NCI-H1105 (cell line): Measurements from ENCODE around the gene ANKRD10.
A peak's percentile ranks its signal among the peaks of the same experiment; 100 is the strongest.

ENCODE experiments used
- DNase-seq: peaks from one replicate; lab custom pipeline; 2025; lab: John Stamatoyannopoulos, UW

The ANKRD10 gene

DNA sequence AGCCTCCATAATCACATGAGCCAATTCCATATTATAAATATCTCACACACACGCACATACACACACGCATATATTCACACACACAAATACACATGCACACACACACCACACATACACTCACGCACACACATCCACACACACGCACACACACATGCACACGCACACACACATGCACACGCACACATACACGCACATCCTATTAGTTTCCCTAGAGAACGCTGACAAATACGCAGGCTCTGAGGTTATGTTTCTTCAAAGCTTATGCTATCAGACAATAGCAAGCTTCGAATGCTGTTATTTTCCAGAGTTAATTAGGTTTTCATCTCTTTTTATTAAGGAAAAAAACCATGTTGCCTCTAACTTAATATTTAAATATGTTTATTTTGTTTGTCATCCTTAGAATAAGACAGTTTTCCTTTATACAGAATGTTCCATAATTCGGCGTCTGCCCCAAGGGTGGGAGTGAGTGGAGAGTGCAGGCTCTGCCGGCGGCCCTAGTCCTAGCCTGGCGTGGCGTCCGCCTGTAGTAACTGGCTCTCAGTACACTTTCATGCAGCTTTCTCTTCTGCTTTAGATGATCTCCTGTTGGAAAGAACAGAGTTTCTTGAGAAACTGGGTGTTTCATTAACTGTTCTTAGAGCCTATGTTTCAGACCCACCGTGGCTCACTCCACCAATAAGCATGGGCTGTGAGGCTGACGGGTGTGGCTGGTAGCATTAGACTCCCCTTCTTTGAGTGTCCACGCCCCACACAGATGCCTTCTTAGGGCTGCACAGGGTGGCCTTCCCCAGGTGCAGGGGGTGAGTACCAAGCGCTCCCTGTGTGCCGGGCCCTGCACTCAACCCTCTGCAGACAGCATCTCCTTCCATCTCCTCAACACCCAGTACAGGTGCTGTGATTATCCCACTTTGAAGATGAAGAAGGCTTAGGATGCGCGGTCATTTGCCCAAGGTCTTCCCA, 30.4 kb upstream of the ANKRD10 start:
- DNase-seq = no peak

DNA sequence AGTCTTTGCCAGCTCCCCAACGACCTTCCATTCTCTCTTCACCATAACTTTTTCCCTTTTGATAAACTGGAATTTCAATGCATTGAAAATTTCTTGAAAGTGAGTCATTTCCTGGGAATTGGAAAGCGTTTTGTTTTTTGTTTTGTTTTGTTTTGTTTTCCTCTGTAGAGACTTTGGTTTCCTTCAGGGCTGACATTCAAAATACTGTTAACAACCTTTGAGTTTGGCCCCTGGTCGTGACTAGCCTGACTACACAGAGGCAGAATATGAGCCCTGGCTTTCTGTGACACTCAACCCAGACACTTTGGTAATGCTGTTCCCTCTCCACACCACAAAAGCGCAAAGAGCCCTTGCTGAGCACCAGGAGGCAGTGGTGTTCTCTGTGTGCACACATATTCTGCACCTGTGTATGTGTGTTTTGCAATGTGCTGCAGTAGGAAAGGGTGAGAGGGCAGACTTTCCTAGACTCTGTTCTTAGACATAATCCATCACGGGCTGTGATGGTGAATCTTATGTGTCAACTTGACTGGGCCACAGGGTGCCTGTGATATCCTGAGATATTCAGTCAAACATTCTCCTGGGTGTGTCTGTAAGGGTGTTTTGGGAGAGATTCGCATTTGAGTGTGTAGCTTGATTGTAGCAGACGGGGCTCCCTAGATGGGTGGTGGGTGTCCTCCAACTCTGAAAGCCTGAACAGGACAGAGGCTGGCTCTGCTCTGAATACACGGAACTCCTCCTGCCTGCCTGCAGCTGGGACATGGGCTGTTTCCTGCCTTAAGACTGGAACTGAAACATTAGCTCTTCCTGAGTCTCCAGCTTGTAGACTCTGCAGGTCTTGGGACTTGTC, 29.5 kb upstream of the ANKRD10 start:
- DNase-seq = peak; percentile 61

DNA sequence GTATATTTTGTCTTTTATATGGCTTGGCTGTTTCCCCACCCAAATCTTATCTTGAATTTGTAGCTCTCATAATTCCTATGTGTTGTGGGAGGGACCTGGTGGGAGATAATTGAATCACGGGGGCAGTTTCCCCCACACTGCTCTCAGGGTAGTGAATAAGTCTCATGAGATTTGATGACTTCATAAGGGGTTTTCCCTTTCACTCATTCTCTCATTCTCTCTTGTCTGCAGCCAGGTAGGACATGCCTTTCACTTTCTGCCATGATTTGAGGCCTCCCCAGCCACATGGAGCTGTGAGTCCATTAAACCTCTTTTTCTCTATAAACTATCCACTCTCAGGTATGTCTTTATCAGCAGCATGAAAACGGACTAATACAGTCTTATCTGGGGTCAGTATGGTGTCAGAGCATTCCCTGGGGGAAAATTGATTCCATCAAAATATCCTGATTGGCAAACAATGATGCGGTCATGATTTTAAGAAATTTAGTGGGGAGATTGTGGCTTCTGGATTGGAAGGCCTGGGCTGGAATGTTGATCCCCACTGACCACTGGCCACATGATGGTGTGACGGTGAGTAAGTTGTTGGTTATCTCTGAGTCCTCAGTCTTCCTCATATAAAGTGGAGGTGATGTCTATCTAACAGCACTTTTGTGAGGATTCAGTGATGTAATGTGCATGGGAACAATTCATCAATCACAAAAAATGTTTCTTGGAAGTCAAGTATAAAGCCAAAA, 27.5 kb upstream of the ANKRD10 start:
- DNase-seq = no peak

DNA sequence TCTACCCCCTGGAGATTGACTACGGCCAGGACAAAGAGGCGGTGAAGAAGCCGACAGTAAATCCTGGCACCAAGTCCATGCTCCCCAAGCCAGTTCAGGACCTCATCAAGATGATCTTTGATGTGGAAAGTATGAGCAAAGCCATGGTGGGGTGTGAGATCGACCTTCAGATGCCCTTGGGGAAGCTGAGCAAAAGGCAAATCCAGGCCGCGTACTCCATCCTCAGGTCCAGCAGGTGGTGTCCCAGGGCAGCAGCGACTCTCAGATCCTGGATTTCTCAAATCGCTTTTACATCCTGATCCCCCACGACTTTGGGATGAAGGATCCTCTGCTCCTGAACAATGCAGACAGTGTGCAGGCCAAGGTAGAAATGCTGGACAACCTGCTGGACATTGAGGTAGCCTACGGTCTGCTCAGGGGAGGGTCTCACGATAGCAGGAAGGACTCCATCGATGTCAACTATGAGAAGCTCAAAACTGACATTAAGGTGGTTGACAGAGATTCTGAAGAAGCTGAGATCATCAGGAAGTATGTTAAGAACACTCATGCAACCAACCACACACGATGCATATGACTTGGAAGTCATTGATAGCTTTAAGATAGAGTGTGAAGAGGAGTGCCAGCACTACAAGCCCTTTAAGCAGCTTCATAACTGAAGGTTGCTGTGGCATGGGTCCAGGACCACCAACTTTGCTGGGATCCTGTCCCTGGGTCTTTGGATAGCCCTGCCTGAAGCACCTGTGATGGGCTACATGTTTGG, 24.0 kb upstream of the ANKRD10 start:
- no peak for DNase-seq

DNA sequence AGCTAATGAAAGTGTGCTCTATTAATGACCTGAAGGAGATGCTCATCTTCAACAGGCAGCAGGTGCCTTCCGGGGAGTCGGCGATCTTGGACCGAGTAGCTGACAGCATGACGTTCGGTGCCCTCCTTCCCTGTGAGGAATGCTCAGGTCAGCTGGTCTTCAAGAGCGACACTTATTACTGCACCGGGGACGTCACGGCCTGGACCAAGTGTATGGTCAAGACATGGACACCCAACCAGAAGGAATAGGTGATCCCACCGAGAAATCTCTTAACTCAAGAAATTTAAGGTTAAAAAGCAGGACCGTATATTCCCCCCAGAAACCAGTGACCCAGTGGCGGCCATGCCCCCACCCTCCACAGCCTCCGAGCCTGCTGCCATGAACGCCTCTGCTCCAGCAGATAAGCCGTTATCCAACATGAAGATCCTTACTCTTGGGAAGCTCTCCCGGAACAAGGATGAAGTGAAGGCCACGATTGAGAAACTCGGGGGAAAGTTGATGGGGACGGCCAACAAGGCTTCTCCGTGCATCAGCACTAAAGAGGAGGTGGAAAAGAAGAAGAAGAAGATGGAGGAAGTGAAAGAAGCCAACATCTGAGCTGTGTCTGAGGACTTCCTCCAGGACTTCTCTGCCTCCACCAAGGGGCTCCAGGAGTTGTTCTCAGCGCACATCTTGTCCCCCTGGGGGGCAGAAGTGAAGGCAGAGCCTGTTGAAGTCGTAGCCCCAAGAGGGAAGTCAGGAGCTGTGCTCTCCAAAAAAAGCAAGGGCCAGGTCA, 22.8 kb upstream of the ANKRD10 start:
- no peak for DNase-seq

DNA sequence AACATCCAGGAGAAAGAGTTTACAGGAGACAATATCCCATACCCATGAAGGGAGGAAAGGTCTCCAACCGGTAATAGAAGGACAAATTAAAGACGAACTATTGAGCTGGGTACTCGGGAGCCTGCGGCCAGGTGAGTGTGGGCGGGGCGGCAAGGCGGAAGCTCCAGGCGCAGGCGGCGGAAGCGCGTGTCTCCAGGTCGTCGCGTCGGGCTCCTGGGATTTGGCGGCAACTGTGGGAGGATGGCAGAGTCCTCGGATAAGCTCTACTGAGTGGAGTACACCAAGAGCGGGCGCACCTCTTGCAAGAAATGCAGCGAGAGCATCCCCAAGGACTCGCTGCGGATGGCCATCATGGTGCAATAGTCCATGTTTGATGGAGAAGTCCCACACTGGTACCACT, 21.6 kb upstream of the ANKRD10 start:
- no peak for DNase-seq

DNA sequence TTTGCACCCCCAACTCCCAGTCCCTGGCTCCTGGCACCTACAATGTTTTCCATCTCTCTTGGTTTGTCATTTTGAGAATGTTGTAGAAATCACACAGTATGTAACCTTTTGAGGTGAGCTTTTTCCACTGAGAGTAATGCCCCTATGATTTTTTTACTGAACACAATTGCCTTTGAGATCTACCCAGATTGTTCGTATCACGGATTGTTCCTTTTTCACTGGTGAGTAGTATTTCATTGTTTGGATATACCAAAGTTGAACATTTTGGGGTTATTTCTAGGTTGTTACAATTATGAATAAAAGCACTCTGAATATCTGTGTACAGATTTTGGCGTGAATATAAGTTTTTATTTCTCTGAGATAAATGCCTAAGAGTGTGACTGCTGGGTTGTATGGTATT, 17.7 kb upstream of the ANKRD10 start:
- DNase-seq = no peak

DNA sequence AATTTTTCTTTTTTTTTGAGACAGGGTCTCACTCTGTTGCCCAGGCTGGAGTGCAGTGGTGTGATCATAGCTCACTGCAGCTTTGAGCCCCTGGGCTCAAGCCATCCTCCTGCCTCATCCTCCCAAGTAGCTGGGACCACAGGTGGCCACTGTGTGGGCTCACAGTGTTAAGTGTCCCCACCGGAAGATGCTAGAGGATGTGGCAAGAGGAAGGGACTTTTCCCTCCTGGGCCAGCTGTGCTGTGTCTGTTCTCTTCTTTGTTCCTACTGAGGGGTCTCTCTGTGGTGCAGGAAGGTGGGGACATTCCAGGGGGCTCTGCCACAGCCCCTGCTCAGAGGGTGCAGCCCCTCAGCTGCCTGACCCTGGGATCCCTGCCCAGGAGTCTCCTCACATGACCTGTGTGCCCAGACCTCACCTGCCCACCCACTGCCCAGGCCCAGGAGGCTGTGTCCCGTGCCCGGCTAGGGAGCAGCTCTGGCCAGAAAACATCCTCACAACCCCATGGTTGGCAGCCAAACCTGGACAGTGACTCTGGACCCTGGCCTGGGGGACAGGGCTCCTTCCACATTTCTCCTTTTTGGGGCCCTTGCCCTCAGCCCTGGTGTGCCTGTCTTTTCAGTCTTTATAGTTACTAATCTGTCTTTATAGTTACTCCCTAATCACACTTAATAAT, 14.4 kb upstream of the ANKRD10 start:
- no peak for DNase-seq

DNA sequence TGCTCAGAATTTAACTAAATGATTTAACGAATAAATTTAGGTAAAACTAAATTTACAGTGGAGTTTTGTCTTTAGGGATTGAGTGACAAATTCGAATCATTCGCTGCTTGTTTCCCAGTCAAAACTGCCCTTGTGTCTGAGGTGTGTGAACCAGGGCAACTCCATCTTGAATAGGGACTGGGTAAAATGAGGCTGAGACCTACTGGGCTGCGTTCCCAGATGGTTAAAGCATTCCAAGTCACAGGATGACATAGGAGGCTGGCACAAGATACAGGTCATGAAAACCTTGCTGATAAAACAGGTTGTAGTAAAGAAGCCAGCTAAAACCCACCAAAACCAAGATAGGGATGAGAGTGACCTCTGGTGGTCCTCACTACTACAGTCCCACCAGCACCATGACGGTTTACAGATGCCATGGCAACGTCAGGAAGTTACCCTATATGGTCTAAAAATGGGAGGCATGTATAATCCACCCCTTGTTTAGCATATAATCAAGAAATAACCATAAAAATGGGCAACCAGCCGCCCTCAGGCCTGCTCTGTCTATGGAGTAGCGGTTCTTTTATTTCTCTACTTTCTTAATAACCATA, 10.2 kb upstream of the ANKRD10 start:
- DNase-seq = no peak

DNA sequence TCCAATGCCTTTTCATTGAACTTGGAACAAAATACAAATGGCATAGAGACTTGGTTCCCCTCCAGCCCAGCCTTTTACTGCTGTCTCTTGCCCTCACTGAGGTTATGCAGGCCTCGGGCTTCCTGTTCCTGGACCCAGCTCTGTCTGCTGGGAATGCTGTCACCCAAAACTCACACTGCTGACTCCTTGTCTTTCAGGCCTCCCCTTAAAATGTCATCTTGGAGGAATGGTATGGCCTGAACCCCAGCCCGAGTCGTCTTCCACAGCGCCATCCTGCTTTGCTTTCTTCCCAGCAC, 9.7 kb upstream of the ANKRD10 start:
- DNase-seq = no peak

DNA sequence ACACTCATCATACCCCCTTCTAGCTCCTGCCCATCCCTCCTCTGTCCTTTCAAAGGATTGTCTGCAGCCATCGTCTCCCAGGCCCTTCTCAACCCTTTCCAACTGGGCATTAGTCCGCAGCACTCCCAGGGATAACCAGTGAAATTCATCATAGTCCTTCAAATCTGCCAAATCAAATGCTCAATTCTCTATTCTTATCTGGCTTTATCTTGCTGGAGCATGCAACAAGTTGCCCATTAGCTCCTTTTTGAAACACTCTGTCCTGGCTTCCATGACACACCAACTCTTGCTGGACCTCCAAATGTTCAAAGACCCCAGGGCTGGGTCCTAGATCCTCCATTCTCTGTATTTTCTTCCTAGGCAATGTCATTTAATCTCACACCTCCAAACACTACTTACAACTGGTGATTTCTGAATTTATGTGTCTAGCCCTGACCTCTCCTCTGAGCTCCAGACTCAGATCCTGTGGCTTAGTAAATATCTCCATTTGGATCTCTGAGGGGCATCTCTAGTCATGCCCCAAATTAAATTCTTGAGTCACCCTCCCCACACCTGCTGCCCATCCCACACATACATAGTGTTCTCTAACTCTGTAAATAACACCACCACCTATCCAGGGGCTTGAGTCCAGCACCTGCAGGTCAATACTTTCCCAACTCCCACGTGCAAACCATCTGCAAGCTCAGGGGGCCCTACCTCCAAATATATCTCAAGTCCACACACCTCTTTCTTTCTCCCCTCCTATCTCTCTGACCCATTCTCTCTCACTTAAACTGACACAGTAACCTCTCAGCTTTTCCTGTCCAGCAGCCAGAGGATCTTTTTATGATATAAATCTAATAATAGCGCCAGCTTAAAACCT, 9.1 kb upstream of the ANKRD10 start:
- no peak for DNase-seq

DNA sequence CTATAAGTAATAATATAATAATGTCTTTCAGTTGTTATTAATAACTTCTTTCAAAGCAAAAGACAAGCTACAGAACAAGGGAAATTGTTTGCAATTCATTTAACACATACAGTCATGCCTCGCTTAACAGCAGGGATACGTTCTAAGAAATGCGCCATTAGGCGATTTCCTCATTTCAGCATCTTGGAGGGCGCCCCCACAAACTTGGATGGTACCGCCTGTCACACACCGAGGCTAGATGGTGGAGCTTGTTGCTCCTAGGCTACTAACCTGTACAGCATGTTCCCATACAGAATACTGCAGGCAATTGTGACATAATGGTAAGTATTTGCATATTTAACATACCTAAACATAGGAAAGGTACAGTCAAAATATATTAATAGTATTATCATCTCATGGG, 8.2 kb upstream of the ANKRD10 start:
- DNase-seq = no peak

DNA sequence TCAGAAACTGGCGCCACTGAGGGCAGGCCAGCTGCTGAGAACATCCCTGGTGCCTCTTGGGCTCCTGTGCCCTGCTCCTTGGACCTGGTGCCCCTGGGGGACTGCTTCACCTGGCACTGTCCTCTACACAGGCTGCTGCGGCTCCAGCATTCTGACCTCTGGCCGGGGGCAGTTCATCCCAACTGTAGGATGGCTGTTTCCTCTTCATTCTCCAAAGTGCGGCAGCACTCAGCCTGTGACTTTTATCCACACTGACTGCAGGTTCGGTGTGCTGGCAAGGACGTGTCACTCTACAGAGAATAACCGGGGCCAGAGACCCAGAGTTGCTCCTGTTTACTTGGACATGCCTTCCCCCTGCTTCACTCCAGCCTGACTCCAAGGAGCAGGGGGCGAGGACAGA, 7.6 kb upstream of the ANKRD10 start:
- DNase-seq = no peak

DNA sequence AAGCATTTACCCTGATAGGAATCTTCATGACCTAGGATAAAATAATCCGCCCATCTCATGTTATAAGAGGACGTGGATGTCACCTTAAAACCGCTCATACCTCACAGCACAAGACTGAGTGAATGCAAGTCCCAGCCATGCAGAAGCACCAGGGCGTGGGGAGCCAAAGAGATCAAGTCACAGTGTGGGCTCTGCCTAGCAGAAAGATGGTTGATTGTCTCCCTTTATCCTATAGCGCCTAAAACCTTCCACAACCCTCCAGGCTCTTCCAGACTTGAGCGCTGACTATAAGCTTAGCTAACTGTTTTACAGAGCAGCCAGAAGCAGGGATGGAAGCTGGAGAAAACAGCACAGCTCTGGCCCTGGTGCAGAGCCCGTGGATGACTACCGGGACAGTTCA, 6.8 kb upstream of the ANKRD10 start:
- DNase-seq = no peak

DNA sequence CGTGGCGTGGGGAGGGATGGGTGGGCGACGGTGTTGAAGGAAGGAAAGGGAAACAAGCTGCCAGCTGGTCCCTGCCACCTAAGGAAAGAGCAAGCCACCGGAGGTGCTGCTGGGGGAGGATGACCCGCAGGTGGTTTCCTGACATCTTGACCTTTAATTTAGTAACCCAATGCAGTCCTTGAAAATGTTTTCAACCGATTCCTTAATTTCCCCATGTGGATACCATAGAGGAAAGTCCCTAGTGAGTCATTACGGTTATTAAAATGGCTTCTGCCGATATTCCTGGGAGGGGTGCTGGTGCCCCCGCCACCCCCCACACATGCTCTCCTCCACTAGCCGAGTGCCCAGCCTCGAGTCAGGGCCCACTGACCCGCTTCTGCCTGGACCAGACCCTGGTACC, 6.3 kb upstream of the ANKRD10 start:
- DNase-seq = no peak

DNA sequence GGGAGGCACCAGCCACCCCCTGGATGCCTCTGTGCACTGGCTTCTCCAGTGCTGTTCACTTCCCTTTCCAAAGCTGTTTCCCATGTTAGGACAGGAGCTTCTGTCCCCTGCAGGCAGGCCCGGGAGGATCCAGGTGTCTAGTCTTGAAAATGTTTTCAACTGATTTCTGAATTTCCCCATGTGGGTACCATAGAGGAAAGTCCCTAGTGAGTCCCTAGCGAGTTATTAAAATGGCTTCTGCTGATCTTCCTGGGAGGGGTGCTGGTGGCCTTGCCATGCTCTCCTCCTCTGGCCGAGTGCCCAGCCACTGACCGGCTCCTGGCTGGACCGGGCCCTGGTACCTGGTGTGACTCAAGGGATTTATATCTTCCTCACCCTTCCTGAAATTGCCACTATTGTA, 5.2 kb upstream of the ANKRD10 start:
- DNase-seq = no peak

DNA sequence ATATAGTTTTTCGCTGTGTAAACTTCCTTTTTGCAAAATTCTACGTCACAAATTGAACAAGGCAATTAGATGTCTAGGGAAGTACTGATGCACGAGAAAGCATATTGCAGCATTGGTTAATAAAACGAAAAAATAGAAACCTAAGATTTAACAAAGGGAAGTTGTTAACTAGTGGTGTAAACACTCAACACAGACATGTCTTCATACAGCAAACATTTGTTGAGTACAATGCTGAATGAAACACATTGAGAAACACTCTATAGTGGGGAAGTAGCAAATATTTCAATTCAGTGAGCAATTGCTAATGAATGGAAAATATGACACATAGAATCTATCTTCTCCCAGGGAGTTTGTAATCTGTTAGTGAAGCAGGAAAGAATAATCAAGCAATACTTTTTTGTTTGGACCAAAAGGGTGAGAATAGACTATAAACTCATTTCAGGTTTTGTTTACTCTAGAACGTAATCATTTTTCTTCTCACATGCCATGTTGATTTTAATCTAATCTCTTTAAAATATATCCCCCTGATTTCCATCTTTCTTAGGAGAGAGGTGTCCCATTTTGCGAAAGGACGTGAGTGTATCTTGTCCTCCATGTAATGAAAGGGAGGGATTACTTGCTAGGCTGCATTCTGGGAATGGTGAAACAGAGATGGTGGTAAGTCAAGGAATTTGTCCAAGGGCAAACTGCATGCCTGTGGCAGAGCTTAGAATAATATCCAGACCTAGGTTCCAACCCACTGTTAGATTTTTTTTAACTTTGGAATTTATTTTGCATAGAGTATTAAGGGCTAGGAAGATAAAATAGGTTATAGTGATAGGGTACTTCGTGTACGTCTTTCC, 1.7 kb upstream of the ANKRD10 start:
- no peak for DNase-seq

DNA sequence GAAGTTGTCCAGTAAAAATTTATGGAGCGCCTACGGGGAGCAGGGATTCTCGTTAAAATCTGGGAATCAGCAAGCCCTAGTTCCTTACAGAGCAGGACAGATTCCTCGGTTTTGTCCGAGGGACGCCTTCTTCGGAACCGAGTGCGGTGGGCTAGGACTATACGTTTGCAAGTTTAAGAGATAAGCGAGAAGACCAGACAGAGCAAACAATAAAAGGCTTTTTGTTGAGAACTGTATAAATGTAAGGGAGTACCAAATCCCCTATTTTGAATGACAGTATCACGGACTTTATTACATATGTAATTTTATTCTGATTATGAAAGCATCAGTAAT, 971 bp upstream of the ANKRD10 start:
- DNase-seq = no peak
